Transverse colon (tissue), 4 donors: Measurements from ENCODE around the gene ATP9B. TPM values are rescaled to one million over a fixed set of nuclear protein-coding genes. Genes with fewer than 3 reads are reported as not detected.

Experiments used
- DNase-seq: peaks from one replicate; pipeline ENCODE4 v3.0.0-alpha.2; 2019
- H3K27ac ChIP-seq, 4 donors: fragments of 200-600 bp; sonication (generic); 2 replicates each; pipeline ENCODE4 v1.5.1; 2016 to 2018; ENCODE audit warnings: inconsistent platforms in 4 of 4
- H3K27me3 ChIP-seq: fragments of 200-600 bp; sonication (generic); 2 replicates; pipeline ENCODE4 v1.5.1; 2017; ENCODE audit warnings: inconsistent platforms
- H3K36me3 ChIP-seq, 4 donors: fragments of 200-600 bp; sonication (generic); 2 replicates each; pipeline ENCODE4 v1.5.1; 2017 to 2019; ENCODE audit warnings: inconsistent platforms in 4 of 4
- H3K4me1 ChIP-seq, 4 donors: fragments of 200-600 bp; sonication (generic); 2 replicates each; pipeline ENCODE4 v1.5.1; 2017 to 2020; ENCODE audit warnings: inconsistent platforms in 4 of 4
- H3K4me3 ChIP-seq, 4 donors: fragments of 200-600 bp; sonication (generic); 1 replicate in 1 of 4; 2 replicates in 3 of 4; pipeline versions ENCODE4 v1.5.1 to v1.6.1; 2017 to 2019; ENCODE audit warnings: inconsistent platforms in 4 of 4
- H3K9me3 ChIP-seq, 2 donors: fragments of 200-600 bp; sonication (generic); 2 replicates each; pipeline ENCODE4 v1.5.1; 2017 to 2019; ENCODE audit warnings: inconsistent platforms in 2 of 2
- EP300 ChIP-seq: sonication (generic); formaldehyde crosslinking; IDR thresholded peaks from one replicate; pipeline ENCODE4 v1.6.1; 2017; ENCODE audit warnings: antibody characterized with exemption, low read depth
- POLR2A ChIP-seq: fragments of 450-650 bp; IDR thresholded peaks from one replicate; pipeline ENCODE4 v1.6.1; 2016; ENCODE audit warnings: antibody characterized with exemption, mild to moderate bottlenecking, moderate library complexity
- POLR2AphosphoS5 ChIP-seq, 3 donors: sonication (generic); formaldehyde crosslinking; IDR thresholded peaks; one replicate each; pipeline ENCODE4 v1.6.1; 2016; ENCODE audit warnings: antibody characterized with exemption in 3 of 3
- WGBS, 2 donors: methylation state at CpG; one replicate each; pipeline ENCODE4 v1.1.5; 2018; ENCODE audit warnings: low coverage in 1 of 2; 5-methylcytosine and 5-hydroxymethylcytosine counted together
- in situ Hi-C, 4 donors: fragments of 200-750 bp; cut with MboI; loops; one replicate each; pipeline versions ENCODE4 v1.15.0 to v1.15.1; 2017; ENCODE audit warnings: low sequenced_read_pairs in 3 of 4, low pct_ligation_motif_present in 1 of 4, low pct_unique_long_range_greater_than_20kb in 1 of 4
- intact Hi-C: fragments of 100-400 bp; cut with DNase I; formaldehyde crosslinking; loops from one replicate; pipeline ENCODE4 v1.15.1; 2023; ENCODE audit warnings: low total_unique reads
- total RNA-seq, 4 donors: library from RNA; depleted of rRNA; stranded (reverse); fragments of >200 nt; gene quantifications; one replicate each; pipeline ENCODE4 v1.1.0, GENCODE V29; 2016
- TF ChIP-seq, protein P1 (sequence below), 5 experiments: fragments of 200-600 bp in 3 of 5; fragments of 450-650 bp in 2 of 5; sonication (generic) in 3 of 5; IDR thresholded peaks; 1 replicate in 2 of 5; 2 replicates in 3 of 5; pipeline ENCODE4 v1.5.1; 2016 to 2017; ENCODE audit warnings: antibody characterized with exemption in 5 of 5, inconsistent platforms in 3 of 5, mild to moderate bottlenecking in 2 of 5, moderate library complexity in 1 of 5

Gene ATP9B
- total RNA-seq, 4 donors from 2014 or later, result 36.3 to 70.3 (median 41.6) TPM

DNA sequence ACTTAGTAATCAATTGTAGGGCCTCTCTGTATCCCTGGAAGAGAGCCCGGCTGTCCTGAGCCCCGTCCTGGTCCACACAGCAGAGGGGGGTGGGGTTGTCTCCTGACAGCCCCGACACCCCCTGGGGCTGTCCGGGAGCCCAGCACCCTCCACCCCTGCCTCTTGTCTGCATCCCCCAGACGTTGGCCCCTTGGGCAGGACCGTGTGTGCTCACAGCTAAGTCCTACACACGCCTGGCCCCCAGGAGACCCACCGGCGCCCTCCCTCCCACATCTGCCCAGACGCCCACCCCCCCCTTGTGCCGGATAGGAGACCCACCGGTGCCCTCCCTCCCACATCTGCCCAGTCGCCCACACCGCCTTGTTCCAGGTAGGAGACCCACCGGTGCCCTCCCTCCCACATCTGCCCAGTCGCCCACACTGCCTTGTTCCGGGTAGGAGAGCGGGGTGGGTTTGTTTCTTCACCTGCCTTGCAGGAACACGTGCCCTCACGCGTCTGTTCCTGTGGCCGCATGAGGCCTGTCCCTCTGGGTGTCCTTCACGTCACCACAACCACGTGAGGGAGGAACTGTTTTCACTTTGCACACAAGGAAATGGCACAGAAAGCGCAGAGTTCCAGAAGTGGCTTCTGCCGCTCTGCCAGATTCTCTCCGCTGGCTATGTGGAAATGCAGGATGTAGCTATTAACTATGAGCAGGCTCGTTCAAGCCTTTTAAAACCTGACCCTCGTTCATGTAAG lies 265.5 kb downstream of the ATP9B start:
- Histone ChIP-seq H3K27ac (no peak overlapping the region), H3K27me3 (no peaks in the 10 kb centered on the region), H3K36me3 (peaks cover 0 to 10% (median 4%) of the 10 kb centered on the region in 4 donors), H3K9me3 (no peaks in the 10 kb centered on the region), H3K4me3 (no peak overlapping the region), H3K4me1 (no peaks in the 10 kb centered on the region)
- no peak for DNase-seq
- no peak for TF ChIP-seq EP300
- TF ChIP-seq POLR2AphosphoS5 (IDR thresholded peaks at IDR 0.05), result no peak
- intact Hi-C loops (no loop called here), in situ Hi-C loops (no loop called here)
- WGBS, 2 donors, result 76 to 89% methylated on average over 3 to 29 of the region's 29 CpGs

DNA sequence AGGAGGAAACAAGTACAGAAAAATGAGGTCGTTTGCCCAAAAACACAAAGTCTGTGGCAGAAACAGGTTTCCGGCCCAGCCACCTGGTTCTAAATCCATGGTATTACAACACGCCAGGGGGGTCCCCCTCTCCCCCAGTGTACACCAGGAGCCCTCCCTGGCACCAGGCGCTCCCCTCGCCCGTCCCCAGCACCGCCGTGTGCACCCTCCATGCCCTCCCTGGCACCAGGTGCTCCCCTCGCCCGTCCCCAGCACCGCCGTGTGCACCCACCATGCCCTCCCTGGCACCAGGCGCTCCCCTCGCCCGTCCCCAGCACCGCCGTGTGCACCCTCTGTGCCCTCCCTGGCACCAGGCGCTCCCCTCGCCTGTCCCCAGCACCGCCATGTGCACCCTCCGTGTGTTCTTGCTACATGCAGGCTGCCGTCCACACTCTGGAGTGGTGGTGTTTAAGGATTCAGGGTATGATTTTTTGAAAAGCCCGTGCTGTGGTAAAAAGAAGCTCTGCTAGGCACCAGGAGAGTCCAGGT lies 266.7 kb downstream of the ATP9B start:
- WGBS, 2 donors, result 92 to 100% methylated on average over 8 to 23 of the region's 23 CpGs
- Histone ChIP-seq H3K9me3 (no peaks in the 10 kb centered on the region), H3K36me3 (no peaks in the 10 kb centered on the region), H3K27ac (no peak overlapping the region), H3K4me3 (no peak overlapping the region), H3K4me1 (no peaks in the 10 kb centered on the region), H3K27me3 (no peaks in the 10 kb centered on the region)
- intact Hi-C loops (no loop called here), in situ Hi-C loops (no loop called here)
- TF ChIP-seq, protein P1, sequence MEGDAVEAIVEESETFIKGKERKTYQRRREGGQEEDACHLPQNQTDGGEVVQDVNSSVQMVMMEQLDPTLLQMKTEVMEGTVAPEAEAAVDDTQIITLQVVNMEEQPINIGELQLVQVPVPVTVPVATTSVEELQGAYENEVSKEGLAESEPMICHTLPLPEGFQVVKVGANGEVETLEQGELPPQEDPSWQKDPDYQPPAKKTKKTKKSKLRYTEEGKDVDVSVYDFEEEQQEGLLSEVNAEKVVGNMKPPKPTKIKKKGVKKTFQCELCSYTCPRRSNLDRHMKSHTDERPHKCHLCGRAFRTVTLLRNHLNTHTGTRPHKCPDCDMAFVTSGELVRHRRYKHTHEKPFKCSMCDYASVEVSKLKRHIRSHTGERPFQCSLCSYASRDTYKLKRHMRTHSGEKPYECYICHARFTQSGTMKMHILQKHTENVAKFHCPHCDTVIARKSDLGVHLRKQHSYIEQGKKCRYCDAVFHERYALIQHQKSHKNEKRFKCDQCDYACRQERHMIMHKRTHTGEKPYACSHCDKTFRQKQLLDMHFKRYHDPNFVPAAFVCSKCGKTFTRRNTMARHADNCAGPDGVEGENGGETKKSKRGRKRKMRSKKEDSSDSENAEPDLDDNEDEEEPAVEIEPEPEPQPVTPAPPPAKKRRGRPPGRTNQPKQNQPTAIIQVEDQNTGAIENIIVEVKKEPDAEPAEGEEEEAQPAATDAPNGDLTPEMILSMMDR (IDR thresholded peaks at IDR 0.05), result no peak
- no peak for TF ChIP-seq POLR2AphosphoS5 (IDR thresholded peaks at IDR 0.05)
- no peak for TF ChIP-seq POLR2A
- no peak for TF ChIP-seq EP300
- DNase-seq, result no peak

DNA sequence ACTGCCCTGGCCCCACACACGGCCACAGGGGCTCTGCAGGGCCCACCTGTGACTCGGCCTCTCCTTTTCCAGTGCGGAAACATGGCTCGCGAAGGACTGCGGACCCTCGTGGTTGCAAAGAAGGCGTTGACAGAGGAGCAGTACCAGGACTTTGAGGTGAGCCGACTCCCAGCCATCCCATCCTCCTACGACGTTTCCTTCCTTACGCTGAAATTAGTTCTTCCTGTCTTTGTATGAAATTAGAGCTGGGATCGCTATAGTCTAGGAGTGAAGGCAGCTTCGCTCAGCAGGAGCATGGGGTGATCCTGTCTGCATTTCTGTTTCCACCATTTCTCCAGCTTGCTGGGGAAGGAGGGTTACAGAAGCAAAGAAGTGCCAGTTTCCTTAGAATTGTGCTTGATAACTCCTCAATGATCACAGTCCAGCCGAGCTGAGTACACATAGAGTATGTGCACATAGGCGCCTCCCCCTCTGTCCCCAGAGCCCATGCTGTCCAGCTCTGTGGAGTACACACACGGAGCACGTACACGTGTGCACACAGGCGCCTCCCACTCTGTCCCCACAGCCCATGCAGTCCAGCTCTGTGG lies 267.5 kb downstream of the ATP9B start:
- no peaks in the 10 kb centered on the region for H3K27me3 ChIP-seq
- H3K9me3 ChIP-seq, result no peaks in the 10 kb centered on the region
- TF ChIP-seq EP300 (no peak), POLR2AphosphoS5 (IDR thresholded peaks at IDR 0.05) (no peak), POLR2A (no peak)
- TF ChIP-seq, protein P1 (IDR thresholded peaks at IDR 0.05), result no peak
- H3K27ac ChIP-seq, result no peak overlapping the region
- 95% methylated on average over 20 of the region's 20 CpGs; no CpG with 5 or more reads in 1 of the 2 donors for WGBS, 2 donors
- no peak for DNase-seq
- H3K4me1 ChIP-seq, result no peaks in the 10 kb centered on the region
- in situ Hi-C loops (no loop called here), intact Hi-C loops (no loop called here)
- no peak overlapping the region for H3K4me3 ChIP-seq
- no peaks in the 10 kb centered on the region for H3K36me3 ChIP-seq

DNA sequence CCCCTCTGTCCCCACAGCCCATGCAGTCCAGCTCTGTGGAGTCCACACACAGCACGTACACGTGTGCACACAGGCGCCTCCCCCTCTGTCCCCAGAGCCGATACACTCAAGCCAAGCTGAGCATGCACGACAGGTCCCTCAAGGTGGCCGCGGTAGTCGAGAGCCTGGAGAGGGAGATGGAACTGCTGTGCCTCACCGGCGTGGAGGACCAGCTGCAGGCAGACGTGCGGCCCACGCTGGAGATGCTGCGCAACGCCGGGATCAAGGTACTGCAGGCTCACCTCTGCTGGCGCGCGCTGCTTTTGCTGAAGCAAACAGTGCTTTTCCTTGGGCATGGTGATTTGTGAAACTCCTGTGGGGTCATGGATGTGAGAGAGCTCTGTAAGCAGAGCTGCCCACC lies 268.0 kb downstream of the ATP9B start:
- WGBS, 2 donors, result 98% methylated on average over 19 of the region's 19 CpGs; no CpG with 5 or more reads in 1 of the 2 donors
- TF ChIP-seq POLR2A (no peak), EP300 (no peak), POLR2AphosphoS5 (IDR thresholded peaks at IDR 0.05) (no peak)
- TF ChIP-seq, protein P1 (IDR thresholded peaks at IDR 0.05), result no peak
- intact Hi-C loops, result no loop called here
- no peaks in the 10 kb centered on the region for H3K27me3 ChIP-seq
- no peaks in the 10 kb centered on the region for H3K4me1 ChIP-seq
- in situ Hi-C loops, result no loop called here
- no peaks in the 10 kb centered on the region for H3K9me3 ChIP-seq
- no peaks in the 10 kb centered on the region for H3K36me3 ChIP-seq
- DNase-seq, result no peak
- no peak overlapping the region for H3K27ac ChIP-seq
- no peak overlapping the region for H3K4me3 ChIP-seq
